Measurements from ENCODE around the gene DNAJB11.

The DNAJB11 gene

GRCh38 chr3:186594591-186595113 lies 24.1 kb downstream of the DNAJB11 start:
- DNase-seq (ENCODE audit: low read depth in 1 of 2, low spot score in 1 of 2): no peak

DNA sequence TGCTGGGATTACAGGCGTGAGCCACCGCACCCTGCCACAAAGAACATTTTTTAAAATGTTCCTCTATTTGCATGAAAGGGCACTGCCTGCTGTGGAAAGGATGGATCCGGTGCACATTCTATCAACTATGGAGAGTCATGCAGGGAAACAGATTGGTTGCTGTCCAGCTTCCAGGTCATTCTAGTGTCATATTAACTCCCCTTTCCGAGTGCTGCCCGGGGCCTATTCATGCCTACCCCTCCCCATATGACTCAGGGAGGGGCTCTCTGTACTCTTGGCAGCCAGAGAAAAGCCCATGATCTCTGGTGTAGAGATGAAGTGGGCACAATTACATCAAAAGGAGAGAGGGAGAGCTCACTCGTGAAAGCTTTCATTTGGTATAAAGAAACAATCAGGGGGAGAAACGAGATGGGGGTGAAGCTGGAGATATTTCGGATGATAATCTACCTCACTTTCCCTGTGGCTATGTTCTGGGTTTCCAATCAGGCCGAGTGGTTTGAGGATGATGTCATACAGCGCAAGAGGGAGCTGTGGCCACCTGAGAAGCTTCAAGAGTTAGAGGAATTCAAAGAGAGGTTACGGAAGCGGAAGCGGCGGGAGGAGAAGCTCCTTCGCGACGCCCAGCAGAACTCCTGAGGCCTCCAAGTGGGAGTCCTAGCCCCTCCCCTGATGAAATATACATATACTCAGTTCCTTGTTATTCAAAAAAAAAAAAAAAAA lies 26.2 kb downstream of the DNAJB11 start:
- DNase-seq (ENCODE audit: low read depth in 1 of 2, low spot score in 1 of 2): no peak

DNA sequence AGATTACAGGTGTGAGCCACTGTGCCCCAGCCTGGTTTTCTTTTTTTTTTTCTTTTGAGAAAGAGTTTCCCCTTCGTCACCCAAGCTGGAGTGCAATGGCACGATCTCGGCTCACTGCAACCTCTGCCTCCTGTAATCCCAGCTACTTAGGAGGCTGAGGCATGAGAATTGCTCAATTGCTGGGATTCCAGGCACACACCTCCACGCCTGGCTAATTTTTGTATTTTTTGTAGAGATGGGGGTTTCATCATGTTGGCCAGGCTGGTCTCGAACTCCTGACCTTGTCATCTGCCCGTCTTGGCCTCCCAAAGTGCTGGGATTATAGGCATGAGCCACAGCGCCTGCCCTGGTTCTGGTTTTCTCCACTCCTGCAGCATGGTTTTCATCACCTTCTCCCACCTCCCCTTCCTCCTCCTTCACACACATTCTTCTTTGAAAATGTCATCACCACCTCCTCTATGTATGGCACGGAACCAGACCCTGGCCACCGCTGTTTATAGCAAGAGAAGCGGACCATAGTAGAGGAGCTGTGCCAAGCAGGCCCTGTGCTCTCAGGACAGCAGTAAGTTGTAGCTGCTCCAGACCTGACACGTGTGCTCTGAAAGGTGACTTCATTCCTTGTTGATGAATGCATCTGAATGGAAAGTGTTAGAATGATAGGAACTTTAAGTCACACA lies 27.7 kb downstream of the DNAJB11 start:
- DNase-seq (ENCODE audit: low read depth in 1 of 2, low spot score in 1 of 2): no peak

DNA sequence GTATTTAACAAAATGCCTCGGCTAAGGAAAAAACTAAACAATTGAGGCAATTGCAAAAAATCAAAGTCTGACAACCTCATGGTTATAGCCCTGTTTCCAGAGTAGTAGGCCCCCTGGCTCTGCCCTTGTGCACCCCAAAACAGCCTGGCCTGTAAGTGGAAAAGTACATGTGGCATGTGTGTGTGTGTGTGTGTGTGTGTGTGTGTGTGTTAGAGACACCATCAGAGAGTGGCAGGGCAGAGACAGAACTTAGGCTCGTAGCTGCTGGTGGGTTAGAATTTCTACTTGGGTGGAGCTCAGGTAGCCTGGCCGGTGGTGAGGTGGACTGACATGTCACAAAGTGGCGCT lies 28.2 kb downstream of the DNAJB11 start:
- DNase-seq (ENCODE audit: low read depth in 1 of 2, low spot score in 1 of 2): no peak

DNA sequence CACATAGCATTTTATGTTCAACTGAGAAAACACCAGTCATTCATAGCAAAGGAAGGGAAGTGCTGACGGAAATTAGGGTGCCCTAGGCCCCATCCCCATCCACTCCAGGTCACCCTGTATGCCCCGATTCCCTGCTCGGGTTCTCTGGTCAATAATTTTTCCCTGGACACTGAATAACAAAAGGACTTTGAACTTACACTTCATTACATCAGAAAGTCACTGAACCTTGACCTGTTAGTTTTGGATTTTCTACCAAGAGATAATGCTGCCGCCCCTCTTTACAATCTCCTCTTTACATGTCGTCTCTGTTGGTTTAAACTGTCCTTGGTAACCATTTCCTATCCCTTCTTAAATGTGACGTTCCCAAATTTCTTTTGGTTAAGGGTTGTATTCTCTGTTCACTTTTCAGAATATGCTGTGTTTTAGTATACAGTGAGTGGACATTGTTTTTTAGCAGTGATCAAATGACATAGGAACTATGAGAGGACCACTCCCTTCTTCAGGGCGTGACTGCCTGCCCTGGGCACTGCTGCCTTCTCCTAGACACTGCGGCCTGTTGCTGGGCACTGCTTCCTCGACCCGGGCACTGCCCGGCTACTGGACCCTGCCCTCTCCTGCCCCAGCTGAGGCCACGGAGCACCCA lies 28.7 kb downstream of the DNAJB11 start:
- DNase-seq (ENCODE audit: low read depth in 1 of 2, low spot score in 1 of 2): no peak

GRCh38 chr3:186599785-186600166 lies 29.3 kb downstream of the DNAJB11 start:
- no peak for DNase-seq (ENCODE audit: low read depth in 1 of 2, low spot score in 1 of 2)

GRCh38 chr3:186600896-186601295 lies 30.4 kb downstream of the DNAJB11 start:
- no peak for DNase-seq (ENCODE audit: low read depth in 1 of 2, low spot score in 1 of 2)

GRCh38 chr3:186603159-186603558 lies 32.6 kb downstream of the DNAJB11 start:
- no peak for DNase-seq (ENCODE audit: low read depth in 1 of 2, low spot score in 1 of 2)

GRCh38 chr3:186605078-186605477 lies 34.6 kb downstream of the DNAJB11 start:
- DNase-seq (ENCODE audit: low read depth in 1 of 2, low spot score in 1 of 2): no peak

DNA sequence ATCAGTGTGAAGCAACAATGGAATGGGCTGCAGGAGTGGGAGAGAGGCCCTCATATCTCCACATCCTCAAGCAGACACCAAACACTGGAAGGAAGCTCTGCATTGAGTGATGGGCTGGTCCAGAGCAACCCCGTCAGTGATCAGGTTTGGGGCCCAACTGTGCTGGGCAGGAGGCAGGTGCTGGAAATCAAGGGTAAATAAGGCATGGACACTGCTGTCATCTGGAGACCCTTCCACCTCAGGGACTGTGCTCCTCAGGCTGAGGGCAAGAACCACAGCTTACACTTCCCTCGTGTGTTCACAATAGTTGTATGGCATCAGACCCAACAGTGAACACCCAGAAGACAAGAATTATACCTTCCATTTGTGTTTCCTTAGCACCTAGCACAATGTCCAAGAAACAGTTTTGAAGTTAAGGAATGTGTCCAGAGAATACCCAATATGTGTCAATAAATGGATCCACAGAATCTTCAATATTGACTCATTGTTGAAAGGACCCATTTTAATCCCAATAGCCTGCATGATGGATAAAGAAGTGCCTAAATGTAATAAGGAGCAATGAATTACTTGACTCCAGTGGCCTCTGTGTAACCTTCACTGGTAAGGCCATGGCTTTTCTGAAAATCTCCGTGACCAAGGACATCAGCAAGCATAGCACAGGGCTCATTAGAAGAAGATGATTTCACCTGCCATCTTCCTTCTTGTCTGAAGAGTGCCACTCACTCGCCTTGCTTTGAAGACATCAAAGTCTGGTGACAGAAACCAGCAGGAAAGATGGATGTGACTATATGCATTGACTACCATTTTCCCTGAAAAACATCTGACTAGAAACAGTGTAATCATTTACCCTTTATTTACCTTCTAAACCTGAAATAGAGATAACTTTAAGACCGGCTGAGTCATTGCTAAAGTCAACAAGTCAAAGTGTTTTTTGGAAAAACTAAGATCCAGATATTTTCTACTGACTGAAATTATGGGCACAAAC lies 35.3 kb downstream of the DNAJB11 start:
- no peak for DNase-seq (ENCODE audit: low read depth in 1 of 2, low spot score in 1 of 2)

GRCh38 chr3:186608624-186609215 lies 38.2 kb downstream of the DNAJB11 start:
- DNase-seq (ENCODE audit: low read depth in 1 of 2, low spot score in 1 of 2): no peak

- DNase-seq (ENCODE audit: low read depth in 1 of 2, low spot score in 1 of 2): no peak
These were observed 38.8 kb downstream of the DNAJB11 start for GRCh38 chr3:186609247-186609868.

GRCh38 chr3:186612065-186612464 lies 41.5 kb downstream of the DNAJB11 start:
- no peak for DNase-seq (ENCODE audit: low read depth in 1 of 2, low spot score in 1 of 2)

DNA sequence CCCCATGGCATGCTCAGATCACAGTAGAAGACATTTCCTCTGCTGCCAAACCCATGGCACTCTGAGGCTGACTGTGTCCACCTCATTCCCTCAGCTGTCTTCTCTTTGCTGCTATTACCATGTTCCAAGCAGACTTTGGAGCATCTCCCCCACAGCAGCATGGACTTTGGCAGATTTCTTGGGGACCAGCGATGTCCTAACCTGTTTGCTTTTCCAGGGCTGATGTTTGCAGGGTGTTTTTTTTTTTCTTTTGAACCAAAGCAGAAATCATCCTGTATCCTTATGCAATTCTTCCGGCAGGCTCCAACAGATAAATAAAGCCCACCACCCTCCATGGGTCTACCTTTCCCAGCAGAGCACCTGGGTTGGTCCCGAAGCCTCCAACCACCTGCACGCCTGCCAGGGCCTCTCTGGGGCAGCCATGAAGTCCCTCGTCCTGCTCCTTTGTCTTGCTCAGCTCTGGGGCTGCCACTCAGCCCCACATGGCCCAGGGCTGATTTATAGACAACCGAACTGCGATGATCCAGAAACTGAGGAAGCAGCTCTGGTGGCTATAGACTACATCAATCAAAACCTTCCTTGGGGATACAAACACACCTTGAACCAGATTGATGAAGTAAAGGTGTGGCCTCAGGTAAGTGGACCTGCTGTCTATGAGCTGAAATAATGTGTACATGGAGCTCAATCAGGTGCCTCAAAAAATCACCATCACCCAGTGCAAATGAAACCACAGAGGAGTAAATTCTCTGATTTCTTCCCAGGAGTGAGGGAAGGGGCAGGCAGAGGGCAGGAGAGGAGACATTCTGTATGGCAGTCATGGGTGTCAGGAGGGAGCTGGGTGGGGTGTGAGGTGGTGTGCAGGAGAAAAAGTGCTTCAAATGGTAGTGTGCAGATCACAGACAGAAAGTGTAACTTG lies 42.5 kb downstream of the DNAJB11 start, which contains the start of gene AHSG:
Gene AHSG, plus strand, starts transcription at position 340 of the 916 bp plus-strand sequence. Its CDS starts 82 bp downstream, at position 422.
- DNase-seq (ENCODE audit: low read depth in 1 of 2, low spot score in 1 of 2): no peak

DNA sequence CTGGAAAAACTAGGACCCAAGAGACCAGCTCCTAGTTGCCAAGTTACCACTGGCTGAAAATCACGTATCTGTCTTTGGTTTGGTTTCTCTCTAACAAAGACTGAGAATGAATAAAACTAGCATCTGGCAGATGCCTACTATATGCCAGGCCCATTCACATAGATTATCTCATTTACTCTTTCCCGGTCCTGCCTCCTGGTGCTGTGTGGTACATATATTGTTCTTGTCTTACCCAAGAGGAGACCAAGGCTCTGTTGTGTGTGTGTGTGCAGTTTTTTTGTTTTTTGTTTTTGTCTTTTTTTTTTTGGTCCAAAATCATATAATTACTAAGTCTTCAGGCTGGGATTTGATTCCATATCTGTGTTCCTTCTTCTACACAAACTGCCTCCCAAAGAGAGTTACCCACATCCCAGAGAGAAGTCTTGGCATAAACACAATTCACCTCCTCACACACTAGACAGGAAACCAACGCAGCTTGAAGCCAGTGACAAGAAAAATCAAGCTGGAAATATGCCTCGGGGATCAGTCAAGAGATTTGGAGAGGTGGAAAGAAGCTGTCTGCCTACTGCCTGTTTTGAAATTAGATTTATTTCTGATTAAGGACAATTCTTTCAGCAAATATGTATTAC lies 43.2 kb downstream of the DNAJB11 start:
- no peak for DNase-seq (ENCODE audit: low read depth in 1 of 2, low spot score in 1 of 2)

- DNase-seq (ENCODE audit: low read depth in 1 of 2, low spot score in 1 of 2): no peak
These were observed 43.7 kb downstream of the DNAJB11 start for GRCh38 chr3:186614266-186614596.

GRCh38 chr3:186614597-186615483 lies 44.3 kb downstream of the DNAJB11 start:
- peak; percentile 46 to 62 for DNase-seq (ENCODE audit: low read depth in 1 of 2, low spot score in 1 of 2)

DNA sequence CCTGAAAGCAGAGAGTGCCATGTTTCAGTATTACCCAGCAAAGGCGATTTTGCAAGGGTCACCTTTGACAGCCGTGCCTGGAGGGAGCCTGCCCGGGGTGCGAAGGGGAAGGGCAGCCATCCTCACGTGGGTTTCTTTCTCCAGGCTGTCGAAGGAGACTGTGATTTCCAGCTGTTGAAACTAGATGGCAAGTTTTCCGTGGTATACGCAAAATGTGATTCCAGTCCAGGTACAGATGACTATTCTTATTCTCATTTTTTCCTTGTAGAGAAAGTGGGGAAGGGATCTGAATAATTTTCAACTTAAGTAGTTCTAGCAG lies 45.7 kb downstream of the DNAJB11 start:
- DNase-seq (ENCODE audit: low read depth in 1 of 2, low spot score in 1 of 2): no peak

Measured in stimulated activated CD4-positive, alpha-beta T cell treated with anti-CD3 and anti-CD28 coated beads, Interleukin-15, amount 100 ng/mL, for 1 hour (primary cell).